B cell (primary cell): ENCODE data around the gene ASB15. TPM values are rescaled to one million over a fixed set of nuclear protein-coding genes. Genes with fewer than 3 reads are reported as not detected.

Source experiments
- ATAC-seq: fragments of 200-7000 bp; cut with Tn5 transposase; one replicate; pipeline ENCODE4 v1.10.0; 2021; ENCODE audit warnings: low read depth, mild to moderate bottlenecking, moderate number of reproducible peaks, moderate library complexity
- CTCF ChIA-PET: fragments of 350-600 bp; sonication (Branson Sonifier 250); formaldehyde crosslinking; loops from one replicate; lab custom pipeline; 2021; ENCODE audit warnings: antibody characterized with exemption, inconsistent platforms; lab: Charles Lee
- POLR2A ChIA-PET: fragments of 350-600 bp; sonication (Branson Sonifier 250); formaldehyde crosslinking; loops from one replicate; lab custom pipeline; 2021; ENCODE audit warnings: antibody characterized with exemption; lab: Charles Lee
- DNase-seq: peaks from one replicate; pipeline ENCODE4 v3.0.0; 2013
- H2AFZ ChIP-seq: 2 replicates; pipeline ENCODE4 v1.6.1; 2012; ENCODE audit warnings: mild to moderate bottlenecking, low read depth, low read length; ENCODE audit not compliant: insufficient read depth, poor library complexity, severe bottlenecking
- H3K27ac ChIP-seq, 2 donors: 1 replicate in 1 of 2; 2 replicates in 1 of 2; pipeline ENCODE4 v1.5.1; 2012 to 2013; ENCODE audit warnings: low read length in 2 of 2, mild to moderate bottlenecking in 2 of 2, moderate library complexity in 1 of 2
- H3K27me3 ChIP-seq, 4 experiments: fragments of 200-600 bp in 1 of 4; sonication (generic) in 1 of 4; replicated peaks in 1 of 4; 1 replicate in 2 of 4; 2 replicates in 2 of 4; pipeline versions ENCODE4 v1.6.1 to v1.7.0; 2013 to 2016; ENCODE audit warnings: low read length in 3 of 4, mild to moderate bottlenecking in 2 of 4, mixed read lengths in 1 of 4, moderate library complexity in 1 of 4; ENCODE audit not compliant: insufficient read depth in 4 of 4, control insufficient read depth in 3 of 4; ENCODE audit errors: control extremely low read depth in 1 of 4
- H3K36me3 ChIP-seq, 2 experiments: replicated peaks in 1 of 2; 1 replicate in 1 of 2; 2 replicates in 1 of 2; pipeline versions ENCODE4 v1.6.1 to v1.7.1; 2013; ENCODE audit warnings: low read length in 1 of 2; ENCODE audit not compliant: insufficient read depth in 2 of 2, control insufficient read depth in 1 of 2; ENCODE audit errors: control extremely low read depth in 1 of 2, extremely low read depth in 1 of 2
- H3K4me1 ChIP-seq, 2 donors: fragments of 200-600 bp in 1 of 2; sonication (generic) in 1 of 2; 1 replicate in 1 of 2; 2 replicates in 1 of 2; pipeline versions ENCODE4 v1.5.1 to v1.6.1; 2013 to 2017; ENCODE audit warnings: low read length in 2 of 2; ENCODE audit not compliant: control insufficient read depth in 2 of 2, insufficient read depth in 2 of 2
- H3K4me2 ChIP-seq: replicated peaks from 2 replicates; pipeline ENCODE3; 2012; ENCODE audit warnings: mild to moderate bottlenecking, low read depth, low read length; ENCODE audit not compliant: poor library complexity, severe bottlenecking
- H3K4me3 ChIP-seq, 5 experiments: fragments of 200-600 bp in 1 of 5; sonication (generic) in 1 of 5; 1 replicate in 3 of 5; 2 replicates in 2 of 5; pipeline versions ENCODE4 v1.5.1 to v1.7.0; 2011 to 2016; ENCODE audit warnings: low read length in 4 of 5, mild to moderate bottlenecking in 4 of 5, low read depth in 2 of 5, control low read depth in 1 of 5, moderate library complexity in 1 of 5; ENCODE audit not compliant: insufficient read depth in 1 of 5; ENCODE audit errors: control extremely low read depth in 1 of 5, extremely low read depth in 1 of 5
- H3K79me2 ChIP-seq: fragments of 200-600 bp; sonication (generic); one replicate; pipeline ENCODE4 v1.6.0; 2016; ENCODE audit warnings: low read length; ENCODE audit not compliant: control insufficient read depth, insufficient read depth
- H3K9ac ChIP-seq: fragments of 200-600 bp; sonication (generic); 2 replicates; pipeline ENCODE4 v1.6.1; 2017; ENCODE audit warnings: mild to moderate bottlenecking, low read length, moderate library complexity
- H3K9me3 ChIP-seq, 3 donors: one replicate each; pipeline versions ENCODE4 v1.6.1 to v1.7.1; 2013; ENCODE audit warnings: low read length in 2 of 3; ENCODE audit not compliant: control insufficient read depth in 2 of 3, insufficient read depth in 1 of 3; ENCODE audit errors: control extremely low read depth in 1 of 3
- H4K20me1 ChIP-seq: 2 replicates; pipeline ENCODE4 v1.6.0; 2012; ENCODE audit warnings: mild to moderate bottlenecking, low read length; ENCODE audit not compliant: insufficient read depth, control insufficient read depth, poor library complexity, severe bottlenecking
- H3K27ac Mint-ChIP-seq: one replicate; pipeline ENCODE4 v1.8.0; 2021; ENCODE audit warnings: mixed read lengths
- H3K27me3 Mint-ChIP-seq: one replicate; pipeline ENCODE4 v1.8.0; 2021; ENCODE audit warnings: mixed read lengths
- H3K4me1 Mint-ChIP-seq: one replicate; pipeline ENCODE4 v1.8.0; 2021; ENCODE audit warnings: mixed read lengths
- H3K4me3 Mint-ChIP-seq: one replicate; pipeline ENCODE4 v1.8.0; 2021; ENCODE audit warnings: mixed read lengths
- H3K9me3 Mint-ChIP-seq: one replicate; pipeline ENCODE4 v1.8.0; 2022; ENCODE audit warnings: mixed read lengths; ENCODE audit not compliant: insufficient read depth
- CTCF ChIP-seq: fragments of 200-600 bp; IDR thresholded peaks from one replicate; pipeline ENCODE4 v1.8.0; 2022; ENCODE audit warnings: antibody characterized with exemption, mild to moderate bottlenecking
- EZH2 ChIP-seq: IDR thresholded peaks from 2 replicates; pipeline ENCODE4 v1.6.1; 2012; ENCODE audit warnings: borderline replicate concordance, low read depth, mild to moderate bottlenecking, moderate library complexity, low read length; ENCODE audit not compliant: insufficient read depth, poor library complexity, severe bottlenecking
- WGBS: methylation state at CpG from one replicate; pipeline ENCODE4 v1.1.5; 2013; ENCODE audit warnings: missing lambda C conversion rate; ENCODE audit not compliant: insufficient coverage; 5-methylcytosine and 5-hydroxymethylcytosine counted together
- intact Hi-C: fragments of 100-400 bp; cut with micrococcal nuclease; formaldehyde crosslinking; loops from one replicate; pipeline ENCODE4 v1.10.0; 2022
- polyA plus RNA-seq: library from polyadenylated mRNA; depleted of rRNA; stranded (reverse); fragments of >200 nt; gene quantifications from 2 replicates; pipeline ENCODE4 v1.2.3, GENCODE V29; 2012
- total RNA-seq, 2 donors: library from RNA; stranded (reverse); fragments of 120-200 nt in 1 of 2; gene quantifications; 1 replicate in 1 of 2; 2 replicates in 1 of 2; pipeline versions ENCODE4 v1.2.3 to v1.2.4, GENCODE V29; 2013 to 2022

Gene ASB15
- total and polyA plus RNA-seq, 2 donors (not counting 1 experiment from before 2014, with no cell fraction given) = not detected

DNA sequence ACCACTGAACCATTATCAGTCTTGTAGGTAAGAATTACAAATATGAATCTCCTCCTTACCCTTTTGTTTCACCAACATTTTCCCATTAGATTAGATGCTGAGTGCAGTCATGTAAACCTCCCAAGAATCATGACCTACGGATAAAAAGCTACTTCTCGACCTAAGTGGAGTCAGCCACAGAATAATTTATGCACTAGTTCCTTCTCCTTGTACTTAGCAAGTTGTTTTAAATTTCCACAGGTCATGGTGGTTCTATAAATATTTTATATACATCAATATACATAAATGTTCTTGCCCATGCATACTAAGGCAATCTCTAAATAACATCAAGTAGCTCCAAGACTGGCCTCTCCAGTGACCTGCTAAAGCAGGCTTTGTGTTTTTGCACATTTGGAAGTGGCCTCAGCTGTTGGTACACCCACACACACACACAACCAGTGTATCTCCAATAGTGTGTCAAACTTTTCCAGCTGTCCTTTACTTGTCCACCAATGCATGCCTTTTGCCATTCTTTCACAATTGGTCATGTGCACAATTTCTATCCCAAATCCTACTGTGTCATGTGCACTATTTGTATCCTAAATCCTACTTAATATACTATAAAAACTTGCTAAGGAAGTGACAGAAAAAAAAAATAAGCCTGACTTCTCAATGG, 75.6 kb downstream of the ASB15 start:
- H3K27me3 ChIP-seq = no peaks in the 10 kb centered on the region
- H3K9ac ChIP-seq = no peak overlapping the region
- ATAC-seq (no peak), DNase-seq (no peak)
- H2AFZ ChIP-seq = no peak overlapping the region
- H3K36me3 ChIP-seq = peaks cover 0 to 4% of the 10 kb centered on the region in 2 experiments
- no peaks in the 10 kb centered on the region for H4K20me1 ChIP-seq
- intact Hi-C loops = no loop called here
- Mint-ChIP-seq H3K4me1 (no peaks in the 10 kb centered on the region), H3K27ac (no peak overlapping the region), H3K9me3 (no peaks in the 10 kb centered on the region), H3K4me3 (no peak overlapping the region), H3K27me3 (no peaks in the 10 kb centered on the region)
- POLR2A ChIA-PET = no interaction called here
- H3K27ac ChIP-seq = no peak overlapping the region
- no peak for TF ChIP-seq CTCF
- TF ChIP-seq EZH2 = no peak
- H3K4me2 ChIP-seq = no peak overlapping the region
- no peaks in the 10 kb centered on the region for H3K4me1 ChIP-seq
- no peaks in the 10 kb centered on the region for H3K79me2 ChIP-seq
- no CpG with 5 or more reads among the region's 2 CpGs for WGBS
- H3K4me3 ChIP-seq = no peak overlapping the region
- H3K9me3 ChIP-seq = no peaks in the 10 kb centered on the region
- CTCF ChIA-PET = interaction anchor here (0.6 to 1.2 kb wide), 2 partner anchors 183 to 188 kb away, joined by 3 to 4 read pairs; no protein-coding TSS in a partner anchor

GRCh38 chr7:123679614-123680013, 78.0 kb downstream of the ASB15 start:
- no peak for ATAC-seq
- no peaks in the 10 kb centered on the region for H3K27me3 Mint-ChIP-seq
- no peak for DNase-seq
- no peak overlapping the region for H3K4me3 ChIP-seq
- no peak overlapping the region for H3K4me2 ChIP-seq
- H3K27ac Mint-ChIP-seq = no peak overlapping the region
- H3K4me1 ChIP-seq = no peaks in the 10 kb centered on the region
- POLR2A ChIA-PET = no interaction called here
- no peak overlapping the region for H3K27ac ChIP-seq
- no peaks in the 10 kb centered on the region for H3K79me2 ChIP-seq
- no peaks in the 10 kb centered on the region for H3K9me3 Mint-ChIP-seq
- H3K4me1 Mint-ChIP-seq = no peaks in the 10 kb centered on the region
- TF ChIP-seq CTCF (no peak), EZH2 (no peak)
- intact Hi-C loops = loop anchor here (5.0 kb wide), 1 partner anchor 1178 kb away; no protein-coding TSS in a partner anchor
- CTCF ChIA-PET = interaction anchor here (0.6 to 4.0 kb wide), 3 partner anchors 22 to 193 kb away, joined by 3 to 36 read pairs (median 7); no protein-coding TSS in a partner anchor
- no peak overlapping the region for H3K4me3 Mint-ChIP-seq
- H3K27me3 ChIP-seq = no peaks in the 10 kb centered on the region
- H4K20me1 ChIP-seq = no peaks in the 10 kb centered on the region
- H2AFZ ChIP-seq = no peak overlapping the region
- peaks cover 6% of the 10 kb centered on the region in 2 experiments for H3K36me3 ChIP-seq
- WGBS = 92% methylated on average over 2 of the region's 3 CpGs
- no peak overlapping the region for H3K9ac ChIP-seq
- no peaks in the 10 kb centered on the region for H3K9me3 ChIP-seq
